GM12801 (cell line): ENCODE data around the gene MFSD6.

Experiments used
- CTCF ChIP-seq: IDR thresholded peaks from one replicate; pipeline ENCODE4 v1.5.1; 2011; ENCODE audit warnings: control low read depth; ENCODE audit not compliant: insufficient read length; ENCODE audit errors: extremely low read depth

MFSD6 gene

GRCh38 chr2:190468814-190469569 lies 60.8 kb downstream of the MFSD6 start:
- no peak for TF ChIP-seq CTCF

GRCh38 chr2:190469771-190470170 lies 61.6 kb downstream of the MFSD6 start:
- TF ChIP-seq CTCF: no peak

GRCh38 chr2:190470256-190470826 lies 62.2 kb downstream of the MFSD6 start:
- no peak for TF ChIP-seq CTCF

- no peak for TF ChIP-seq CTCF
Observed at GRCh38 chr2:190477661-190478454, 69.7 kb downstream of the MFSD6 start.

- no peak for TF ChIP-seq CTCF
Observed at GRCh38 chr2:190478572-190479195, 70.5 kb downstream of the MFSD6 start.

- TF ChIP-seq CTCF: no peak
Observed at GRCh38 chr2:190481339-190481738, 73.2 kb downstream of the MFSD6 start.

GRCh38 chr2:190482451-190482850 lies 74.3 kb downstream of the MFSD6 start:
- TF ChIP-seq CTCF: no peak
